ENCODE data around the gene KRTAP10-7.
"Not testable (repeated sequence)": the region's sequence is repeated elsewhere in the genome, so short reads cannot be mapped to it uniquely, and the experiment has no call there.

The KRTAP10-7 gene

GRCh38 chr21:44612669-44613229 is 12.4 kb downstream of the KRTAP10-7 start:
- DNase-seq, result no peak

DNA sequence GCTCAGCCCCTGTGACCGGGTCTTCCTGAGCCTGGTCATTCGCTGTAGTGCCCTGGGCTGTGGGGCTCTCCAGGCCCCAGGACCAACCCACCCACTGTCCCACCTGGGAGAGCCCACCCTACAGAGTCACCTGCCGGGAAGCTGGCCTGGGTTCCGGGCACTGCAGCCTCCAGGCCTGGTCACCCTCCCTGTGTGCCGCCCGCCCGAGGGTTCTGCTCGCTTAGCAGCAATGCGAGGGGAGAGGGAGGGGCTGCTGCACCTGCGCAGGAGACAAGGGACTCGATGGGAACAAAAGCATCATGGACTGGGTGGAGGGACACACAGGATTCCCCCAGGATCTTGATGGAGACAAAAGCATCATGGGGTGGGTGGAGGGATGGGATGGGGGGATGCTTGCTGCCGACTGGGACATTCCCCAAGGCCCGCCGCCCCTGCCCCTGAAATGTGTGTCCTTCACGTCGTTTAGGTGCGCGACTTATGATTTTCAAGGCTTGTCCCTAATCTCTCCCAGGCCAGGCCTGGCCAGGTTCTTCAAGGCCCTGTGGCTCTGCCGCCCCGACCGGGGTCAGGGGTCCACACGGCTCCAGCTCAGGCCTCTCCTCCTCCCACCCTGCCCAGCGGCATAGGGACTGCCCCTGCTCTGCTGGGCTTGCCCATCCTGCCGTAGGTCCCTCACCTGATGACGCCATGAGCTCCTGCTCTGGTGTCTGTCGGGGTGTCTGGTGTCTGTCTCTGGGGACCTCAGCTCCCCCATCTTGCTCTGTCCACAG is 13.2 kb downstream of the KRTAP10-7 start:
- DNase-seq, result no peak

- DNase-seq, result no peak
These were observed 13.8 kb downstream of the KRTAP10-7 start for GRCh38 chr21:44614161-44614631.

- no peak for DNase-seq
These were observed 14.6 kb downstream of the KRTAP10-7 start for GRCh38 chr21:44614961-44615391.

DNA sequence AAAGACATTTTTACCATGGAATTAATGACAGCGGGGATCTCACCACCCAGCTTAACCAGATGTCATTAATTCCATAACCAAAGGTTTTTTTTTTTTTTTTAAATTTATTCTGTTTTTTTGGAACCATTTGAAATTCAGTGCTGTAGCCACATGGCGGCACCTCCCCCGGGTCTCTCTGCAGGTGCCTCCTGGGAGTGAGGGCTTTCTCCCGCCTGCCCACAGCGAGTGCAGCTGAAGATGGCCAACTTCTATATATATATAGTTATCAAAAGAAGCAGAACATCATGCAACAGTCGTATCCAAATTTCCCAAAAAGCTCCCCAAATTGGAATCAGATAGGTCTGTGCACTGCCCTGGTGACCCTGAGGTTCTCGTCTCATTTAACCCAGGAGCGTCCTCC is 15.1 kb downstream of the KRTAP10-7 start:
- no peak for DNase-seq

DNA sequence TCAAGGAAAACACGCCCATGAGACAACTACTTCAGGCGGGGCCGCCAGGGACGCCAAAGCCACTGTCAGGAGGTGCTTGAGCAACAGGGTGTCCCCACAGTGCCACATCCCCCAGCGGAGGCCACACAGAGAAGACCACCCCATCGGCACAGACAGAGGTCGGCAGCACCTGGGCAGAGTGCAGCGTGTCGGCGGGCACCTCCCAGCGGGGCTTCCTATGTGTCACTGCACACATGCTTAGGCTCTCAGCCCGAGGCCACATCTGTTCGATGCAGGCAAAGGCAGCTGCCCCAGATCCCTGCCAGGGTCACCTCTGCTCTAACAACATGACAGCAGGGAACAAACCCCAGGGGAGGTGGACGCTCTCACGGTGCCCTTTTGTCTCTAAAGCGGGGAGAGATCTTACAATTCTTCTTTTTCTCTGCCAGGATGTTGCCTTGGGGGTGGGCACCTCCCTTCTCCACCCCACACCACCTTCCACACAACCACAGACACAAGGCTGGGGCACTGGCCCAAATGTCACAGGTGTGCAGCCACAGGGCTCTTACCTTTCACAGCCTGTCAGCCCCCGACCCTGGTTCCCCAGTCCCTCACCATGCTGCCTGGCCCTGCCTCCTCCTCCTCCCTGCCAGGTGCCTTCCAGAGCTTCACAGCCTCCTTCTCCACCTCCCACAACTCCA is 15.7 kb downstream of the KRTAP10-7 start:
- DNase-seq, result peak; percentile 32

- no peak for DNase-seq
These were observed 16.2 kb downstream of the KRTAP10-7 start for GRCh38 chr21:44616591-44616926.

- DNase-seq, result no peak
These were observed 16.7 kb downstream of the KRTAP10-7 start for GRCh38 chr21:44617071-44617501.

DNA sequence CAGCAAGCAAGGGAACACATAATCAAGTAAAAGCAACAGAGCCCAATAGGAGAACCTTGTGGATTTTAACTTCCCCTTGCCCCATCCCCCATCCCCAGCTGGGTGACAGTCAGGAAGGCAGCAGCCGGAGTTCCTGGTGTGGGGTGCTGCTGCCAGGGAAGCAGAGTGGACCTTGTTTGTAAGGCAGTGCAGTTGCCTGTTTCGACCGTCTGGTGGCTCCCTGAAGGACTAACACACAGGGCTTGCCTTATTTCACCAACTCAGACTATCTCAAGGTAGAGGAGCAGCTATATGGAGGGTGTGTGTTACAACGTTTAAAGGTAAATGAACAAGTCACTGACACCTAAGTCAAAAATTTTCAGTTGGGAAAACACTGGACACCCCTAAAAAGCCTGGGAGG is 18.1 kb downstream of the KRTAP10-7 start:
- no peak for DNase-seq

GRCh38 chr21:44618909-44619308 is 18.5 kb downstream of the KRTAP10-7 start:
- DNase-seq, result no peak

GRCh38 chr21:44619886-44620285 is 19.5 kb downstream of the KRTAP10-7 start:
- no peak for DNase-seq

DNA sequence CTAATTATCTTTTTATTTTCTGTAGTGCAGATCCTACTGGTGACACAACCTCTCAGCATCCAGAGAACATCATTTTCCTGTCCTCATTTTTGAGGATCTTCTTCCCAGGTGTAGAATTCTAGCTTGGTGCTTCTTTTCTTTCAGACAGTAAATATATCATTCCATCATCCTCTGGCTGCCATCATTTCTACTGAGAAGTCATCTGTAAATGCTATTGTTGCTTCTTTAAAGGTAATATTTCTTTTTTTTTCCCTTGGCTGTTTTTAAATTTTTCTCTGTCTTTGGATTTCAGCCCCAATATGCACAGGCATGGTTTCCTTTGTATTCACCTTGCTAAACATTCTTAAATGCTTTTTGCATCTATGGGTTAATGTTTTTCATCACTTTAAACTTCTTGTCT is 23.2 kb downstream of the KRTAP10-7 start:
- DNase-seq, result no peak

- DNase-seq, result no peak
These were observed 25.4 kb downstream of the KRTAP10-7 start for GRCh38 chr21:44625756-44626155.

DNA sequence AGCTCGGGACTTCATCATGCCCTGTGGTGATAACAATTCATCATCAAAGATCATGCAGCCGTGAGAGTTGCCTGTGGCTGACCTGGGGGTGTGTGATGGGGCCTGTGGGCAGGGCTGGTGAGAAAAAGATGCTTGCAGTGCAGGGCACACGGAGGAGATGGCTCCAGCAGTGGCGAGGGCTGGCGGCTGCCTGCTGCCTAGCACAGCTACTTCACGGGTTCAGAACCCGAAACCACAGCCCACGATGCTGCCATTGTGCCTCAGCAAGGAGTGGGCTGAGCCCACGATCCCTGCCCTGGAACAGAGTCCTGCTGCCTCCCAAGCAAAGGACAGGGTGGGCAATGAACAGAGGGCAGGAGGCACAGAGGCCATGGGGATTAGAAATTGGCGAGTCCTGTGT is 25.9 kb downstream of the KRTAP10-7 start:
- no peak for DNase-seq

- no peak for DNase-seq
These were observed 26.3 kb downstream of the KRTAP10-7 start, which contains the start of gene KRTAP10-9 for GRCh38 chr21:44626673-44627143. Gene KRTAP10-9 (plus strand): TSS chr21:44627093. CDS start chr21:44627172, 79 bp downstream.

GRCh38 chr21:44627181-44627822 is 26.9 kb downstream of the KRTAP10-7 start:
- DNase-seq, result not testable (repeated sequence)

DNA sequence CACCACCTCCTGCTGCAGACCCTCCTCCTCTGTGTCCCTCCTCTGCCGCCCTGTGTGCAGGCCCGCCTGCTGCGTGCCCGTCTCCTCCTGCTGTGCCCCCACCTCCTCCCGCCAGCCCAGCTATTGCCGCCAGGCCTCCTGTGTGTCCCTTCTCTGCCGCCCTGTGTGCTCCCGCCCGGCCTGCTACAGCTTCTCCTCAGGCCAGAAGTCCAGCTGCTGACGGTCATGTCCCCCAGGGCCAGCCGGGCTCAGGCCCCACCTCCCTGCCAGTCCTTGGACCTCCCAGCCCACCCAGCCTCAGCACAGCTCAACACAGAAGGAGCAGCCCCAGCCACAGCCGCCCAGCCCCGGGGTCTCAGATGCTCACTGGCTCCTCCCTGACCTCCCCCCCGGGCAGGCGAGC is 27.4 kb downstream of the KRTAP10-7 start:
- DNase-seq, result not testable (repeated sequence)

DNA sequence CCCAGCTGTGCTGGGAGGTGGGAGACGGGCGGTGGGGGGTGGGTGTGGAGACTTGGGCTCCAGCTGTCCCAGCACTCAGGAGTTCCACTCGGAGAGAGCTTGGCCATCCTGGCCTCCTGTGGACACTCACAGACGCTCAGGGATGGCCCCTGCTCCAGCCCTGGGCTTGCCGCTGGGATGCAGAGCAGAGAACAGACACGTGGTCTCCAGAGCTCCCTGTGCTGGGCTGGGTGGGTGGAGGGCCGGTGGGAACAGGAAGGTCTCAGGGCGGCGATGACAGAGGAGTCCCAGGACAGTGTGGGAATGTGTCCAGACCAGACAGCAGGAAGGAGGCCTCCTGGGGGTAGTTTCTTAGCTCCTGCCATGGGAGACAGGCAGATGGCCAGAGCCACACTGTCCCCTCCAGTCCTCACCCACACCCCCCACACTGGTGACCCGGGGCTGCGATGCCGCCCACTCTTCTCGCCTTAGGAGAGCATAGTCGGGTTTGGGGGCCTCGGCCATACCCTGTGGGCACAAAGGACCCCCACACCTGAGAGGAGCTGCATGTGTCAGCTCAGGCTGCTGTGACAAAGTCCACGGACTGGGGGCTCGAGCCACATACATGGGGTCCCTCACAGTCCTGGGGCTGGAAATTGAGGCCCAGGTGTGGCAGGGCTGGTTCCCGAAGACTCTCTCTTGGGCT is 28.5 kb downstream of the KRTAP10-7 start:
- no peak for DNase-seq

DNA sequence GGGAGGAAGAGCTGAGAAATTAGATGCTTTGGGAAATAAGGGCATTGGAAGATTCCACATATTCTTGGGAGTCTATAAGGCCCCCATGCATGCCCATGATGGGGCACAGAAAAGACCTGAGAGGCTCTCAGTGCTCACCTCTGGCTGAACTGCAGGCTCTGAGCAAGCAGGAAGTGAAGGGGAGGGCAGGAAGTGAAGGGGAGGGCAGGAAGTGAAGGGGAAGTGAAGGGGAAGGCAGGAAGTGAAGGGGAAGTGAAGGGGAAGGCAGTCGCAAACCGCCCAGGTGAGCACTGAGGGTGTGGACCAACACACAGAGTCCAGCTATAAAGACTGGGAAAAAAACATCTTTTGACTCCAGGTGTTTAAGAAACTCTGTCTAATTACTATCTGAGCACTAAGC is 30.0 kb downstream of the KRTAP10-7 start:
- DNase-seq, result no peak

GRCh38 chr21:44632067-44632466 is 31.7 kb downstream of the KRTAP10-7 start:
- no peak for DNase-seq

- no peak for DNase-seq
These were observed 36.0 kb downstream of the KRTAP10-7 start for GRCh38 chr21:44636209-44637017.
